IgD-negative memory B cell (primary cell): Measurements from ENCODE around the gene EZH1. TPM values are rescaled to one million over a fixed set of nuclear protein-coding genes. Genes with fewer than 3 reads are reported as not detected.
A peak's percentile ranks its signal among the peaks of the same experiment; 100 is the strongest.
"Not testable (repeated sequence)": the region's sequence is repeated elsewhere in the genome, so short reads cannot be mapped to it uniquely, and the experiment has no call there.

Source experiments
- H3K27ac Mint-ChIP-seq, 3 donors: one replicate each; pipeline ENCODE4 v1.8.0; 2020 to 2022; ENCODE audit warnings: mild to moderate bottlenecking in 3 of 3, mixed read lengths in 3 of 3, moderate library complexity in 1 of 3
- H3K27me3 Mint-ChIP-seq: one replicate; pipeline ENCODE4 v1.8.0; 2021; ENCODE audit warnings: mixed read lengths
- H3K36me3 Mint-ChIP-seq: one replicate; pipeline ENCODE4 v1.8.0; 2020; ENCODE audit warnings: mild to moderate bottlenecking, mixed read lengths
- H3K4me1 Mint-ChIP-seq, 3 donors: one replicate each; pipeline ENCODE4 v1.8.0; 2020 to 2022; ENCODE audit warnings: mixed read lengths in 3 of 3, mild to moderate bottlenecking in 1 of 3
- H3K4me3 Mint-ChIP-seq, 4 donors: one replicate each; pipeline ENCODE4 v1.8.0; 2020 to 2022; ENCODE audit warnings: mild to moderate bottlenecking in 4 of 4, mixed read lengths in 4 of 4, moderate library complexity in 3 of 4
- H3K9me3 Mint-ChIP-seq, 3 donors: one replicate each; pipeline ENCODE4 v1.8.0; 2020 to 2021; ENCODE audit warnings: mixed read lengths in 3 of 3, mild to moderate bottlenecking in 1 of 3
- polyA plus RNA-seq: library from polyadenylated mRNA; unstranded; fragments of 300-500 nt; fragmentation: Illumina TruSeq; gene quantifications from one replicate; pipeline ENCODE4 v1.2.3, GENCODE V29; 2021

EZH1 gene
- polyA plus RNA-seq, 1 donor from 2014 or later = 37.4 TPM

DNA sequence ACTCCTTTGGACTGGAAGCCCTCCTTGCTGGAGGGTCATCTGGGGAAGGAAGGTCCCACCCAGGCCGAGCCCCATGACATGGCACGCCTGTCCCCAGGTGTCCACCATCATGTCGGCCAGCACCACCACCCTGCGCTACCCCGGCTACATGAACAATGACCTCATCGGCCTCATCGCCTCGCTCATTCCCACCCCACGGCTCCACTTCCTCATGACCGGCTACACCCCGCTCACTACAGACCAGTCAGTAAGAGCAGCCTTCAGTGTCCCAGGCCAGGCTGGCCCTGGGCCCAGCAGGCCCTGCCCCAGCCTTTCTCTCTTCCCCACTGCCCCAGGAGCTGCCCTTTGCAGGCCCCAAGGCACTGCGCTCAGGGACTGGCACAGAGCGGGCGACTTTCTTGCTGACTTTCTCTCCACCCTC is 79.2 kb downstream of the EZH1 start:
- Mint-ChIP-seq H3K4me3 (no peak overlapping the region), H3K36me3 (peaks cover 2% of the 10 kb centered on the region), H3K9me3 (no peaks in the 10 kb centered on the region), H3K4me1 (peaks cover under 1 to 6% (median 6%) of the 10 kb centered on the region in 3 donors), H3K27me3 (peaks cover 4% of the 10 kb centered on the region), H3K27ac (no peak overlapping the region)

DNA sequence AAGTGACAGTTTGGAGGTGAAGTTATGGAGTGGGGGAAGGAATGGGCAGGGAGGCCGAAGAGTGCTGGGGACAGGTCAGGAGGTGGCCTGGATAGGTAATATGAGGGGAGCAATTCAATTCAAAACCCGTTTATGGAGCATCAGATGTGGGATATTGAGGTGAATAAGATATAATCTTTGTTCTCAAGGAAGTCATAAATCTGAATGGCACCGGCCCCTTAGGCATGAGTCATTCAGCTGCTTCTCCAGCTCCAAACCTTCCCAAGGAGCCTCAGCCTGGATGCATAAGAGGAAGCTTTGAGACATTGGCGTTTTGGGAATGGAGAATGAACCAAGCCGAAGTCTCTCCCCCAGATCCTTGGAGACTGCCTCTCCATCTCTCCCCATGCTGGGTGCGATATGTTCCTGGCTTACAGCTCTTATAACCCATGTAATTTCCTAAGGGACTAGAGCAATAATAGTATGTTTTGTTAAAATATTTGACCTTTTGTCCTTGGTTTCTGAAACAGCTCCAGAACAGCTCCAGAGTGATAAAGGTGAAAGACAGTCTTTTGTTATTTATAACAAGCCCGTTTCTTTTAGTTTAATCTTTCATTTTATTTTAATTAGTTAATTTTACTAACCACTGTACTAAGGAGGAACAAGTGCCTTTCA is 84.0 kb downstream of the EZH1 start:
- Mint-ChIP-seq H3K4me3 (peak overlapping the region in 2 of 4 donors; percentile 27 to 47), H3K36me3 (no peaks in the 10 kb centered on the region), H3K4me1 (peaks cover 16 to 26% (median 17%) of the 10 kb centered on the region in 3 donors), H3K27ac (no peak overlapping the region), H3K27me3 (peaks cover 13% of the 10 kb centered on the region), H3K9me3 (peaks cover 0 to 4% (median 0%) of the 10 kb centered on the region in 3 donors)

DNA sequence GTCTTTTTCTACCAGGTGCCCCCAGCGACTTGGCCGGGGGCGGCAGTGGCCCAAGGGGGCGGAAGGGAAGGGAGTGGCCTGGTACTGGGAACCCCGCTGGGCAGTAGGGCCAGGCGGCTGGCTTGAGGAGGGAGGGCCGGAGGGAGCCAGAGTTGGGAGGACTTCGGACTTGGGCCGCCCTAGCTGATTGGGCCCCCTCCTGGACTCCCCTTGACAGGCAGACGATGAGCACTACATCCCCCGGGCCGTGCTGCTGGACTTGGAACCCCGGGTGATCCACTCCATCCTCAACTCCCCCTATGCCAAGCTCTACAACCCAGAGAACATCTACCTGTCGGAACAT is 84.9 kb downstream of the EZH1 start:
- H3K4me1 Mint-ChIP-seq = peaks cover 20 to 27% (median 22%) of the 10 kb centered on the region in 3 donors
- peaks cover 18% of the 10 kb centered on the region for H3K27me3 Mint-ChIP-seq
- peak overlapping the region; percentile 9 to 94 (median 59) for H3K4me3 Mint-ChIP-seq
- H3K9me3 Mint-ChIP-seq, H3K36me3 Mint-ChIP-seq, H3K27ac Mint-ChIP-seq: not testable (repeated sequence)

DNA sequence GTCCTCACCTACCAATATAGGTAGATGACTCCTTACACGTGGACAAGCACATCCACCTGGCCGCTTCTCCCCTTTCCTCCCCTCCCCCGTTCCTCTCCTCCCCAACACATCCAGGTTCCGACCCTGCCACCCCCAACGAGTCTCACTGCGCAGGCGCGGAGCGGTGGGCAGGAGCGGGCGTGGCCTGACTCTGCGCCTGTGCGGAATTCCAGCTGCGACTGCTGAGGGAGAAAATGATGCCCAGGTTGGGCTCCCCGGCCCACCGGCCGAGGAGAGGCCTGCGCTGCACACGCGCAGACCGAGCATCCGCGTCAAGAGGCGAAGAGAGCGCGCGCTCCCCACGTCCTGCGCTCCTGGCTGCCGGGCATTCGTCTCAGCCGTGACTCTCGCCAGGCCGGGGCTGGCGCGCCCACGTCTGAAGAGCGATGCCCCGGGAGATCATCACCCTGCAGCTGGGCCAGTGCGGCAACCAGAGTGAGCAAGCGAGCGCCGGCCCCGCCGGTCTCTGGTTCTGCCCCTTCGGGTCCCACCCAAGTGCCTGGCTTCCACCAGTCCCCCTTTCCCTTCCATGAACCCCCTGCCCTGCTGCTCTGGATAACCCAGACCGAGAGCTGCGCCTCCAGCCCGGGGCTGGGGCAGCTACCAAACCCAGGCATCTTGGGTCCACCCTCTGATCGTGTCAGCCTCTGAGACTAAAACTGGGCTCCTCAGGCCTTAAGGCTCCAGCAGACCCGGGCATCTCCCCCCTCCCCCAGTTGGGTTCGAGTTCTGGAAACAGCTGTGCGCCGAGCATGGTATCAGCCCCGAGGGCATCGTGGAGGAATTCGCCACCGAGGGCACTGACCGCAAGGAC is 85.5 kb downstream of the EZH1 start, which contains the start of gene TUBG2:
TUBG2 (plus strand) TSS at position 206 of the 853 bp plus-strand sequence; CDS start at position 426, 220 bp downstream.
- Mint-ChIP-seq H3K27ac (peak within 1 kb of the TSS in 1 of 3 donors; percentile 78), H3K36me3 (no peaks in the 10 kb centered on the region), H3K4me1 (peaks cover 20 to 27% (median 25%) of the 10 kb centered on the region in 3 donors), H3K27me3 (peaks cover 24% of the 10 kb centered on the region), H3K4me3 (peak within 1 kb of the TSS; percentile 83 to 96 (median 92)), H3K9me3 (peaks cover 0 to 4% (median 0%) of the 10 kb centered on the region in 3 donors)

DNA sequence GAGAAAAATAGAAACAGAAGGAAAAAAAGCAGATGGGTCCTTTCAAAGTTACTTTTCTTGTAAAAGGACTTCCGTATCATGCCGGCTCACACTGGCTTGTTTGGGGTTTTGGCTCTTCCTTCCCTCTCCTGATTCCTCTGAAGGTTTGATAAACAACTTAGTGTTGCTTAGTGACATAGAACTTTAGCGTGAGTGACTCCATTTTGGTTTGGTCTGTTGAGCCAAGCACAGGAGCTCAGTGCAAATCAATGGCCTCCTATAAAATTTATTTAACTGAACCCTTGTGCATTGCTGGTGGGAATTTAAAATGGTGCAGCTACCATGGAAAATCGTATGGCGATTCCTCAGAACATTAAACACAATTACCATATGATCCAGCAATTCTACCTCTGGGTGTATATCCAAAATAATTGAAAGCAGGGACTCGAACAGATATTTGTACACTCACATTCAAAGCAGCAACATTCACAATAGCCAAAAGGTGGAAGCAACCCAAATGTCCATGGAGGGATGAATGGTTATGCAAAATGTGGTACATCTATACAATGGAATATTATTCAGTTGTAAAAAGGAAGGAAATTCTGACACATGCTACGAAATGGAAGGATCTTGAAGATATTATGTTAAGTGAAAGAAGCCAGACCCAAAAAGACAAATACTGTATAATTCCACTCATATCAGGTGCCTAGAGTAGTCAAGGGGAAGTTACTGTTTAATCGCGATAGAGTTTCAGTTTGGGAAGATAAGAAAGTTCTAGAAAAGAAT is 86.8 kb downstream of the EZH1 start:
- peak overlapping the region; percentile 72 to 96 (median 87) for H3K4me3 Mint-ChIP-seq
- no peak overlapping the region for H3K27ac Mint-ChIP-seq
- H3K36me3 Mint-ChIP-seq = no peaks in the 10 kb centered on the region
- peaks cover 34% of the 10 kb centered on the region for H3K27me3 Mint-ChIP-seq
- H3K4me1 Mint-ChIP-seq = peaks cover 20 to 33% (median 25%) of the 10 kb centered on the region in 3 donors
- peaks cover 0 to 4% (median 0%) of the 10 kb centered on the region in 3 donors for H3K9me3 Mint-ChIP-seq

DNA sequence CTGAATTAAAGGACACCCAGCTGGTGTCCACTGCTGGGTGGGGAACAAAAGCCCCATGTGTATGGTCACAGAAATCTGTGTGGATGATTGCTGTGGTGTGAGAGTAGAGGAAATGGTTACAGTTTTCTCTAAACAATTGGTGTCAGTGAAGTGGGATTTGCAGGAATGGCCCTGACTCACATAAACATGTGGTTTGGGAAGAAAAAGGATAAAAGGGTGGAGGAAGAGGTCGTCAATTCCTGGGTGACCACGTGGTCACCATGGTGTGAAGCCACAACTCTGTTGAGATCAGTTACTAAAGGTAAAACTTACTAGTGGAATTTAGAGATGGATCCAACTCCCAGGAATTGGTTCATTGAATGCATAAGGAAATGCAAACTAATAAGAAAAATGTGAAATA is 89.3 kb downstream of the EZH1 start:
- no peak overlapping the region for H3K27ac Mint-ChIP-seq
- peaks cover 37% of the 10 kb centered on the region for H3K27me3 Mint-ChIP-seq
- peaks cover 20 to 30% (median 23%) of the 10 kb centered on the region in 3 donors for H3K4me1 Mint-ChIP-seq
- no peaks in the 10 kb centered on the region for H3K36me3 Mint-ChIP-seq
- H3K9me3 Mint-ChIP-seq = peaks cover 0 to 4% (median 0%) of the 10 kb centered on the region in 3 donors
- H3K4me3 Mint-ChIP-seq = peak overlapping the region in 2 of 4 donors; percentile 47 to 55

DNA sequence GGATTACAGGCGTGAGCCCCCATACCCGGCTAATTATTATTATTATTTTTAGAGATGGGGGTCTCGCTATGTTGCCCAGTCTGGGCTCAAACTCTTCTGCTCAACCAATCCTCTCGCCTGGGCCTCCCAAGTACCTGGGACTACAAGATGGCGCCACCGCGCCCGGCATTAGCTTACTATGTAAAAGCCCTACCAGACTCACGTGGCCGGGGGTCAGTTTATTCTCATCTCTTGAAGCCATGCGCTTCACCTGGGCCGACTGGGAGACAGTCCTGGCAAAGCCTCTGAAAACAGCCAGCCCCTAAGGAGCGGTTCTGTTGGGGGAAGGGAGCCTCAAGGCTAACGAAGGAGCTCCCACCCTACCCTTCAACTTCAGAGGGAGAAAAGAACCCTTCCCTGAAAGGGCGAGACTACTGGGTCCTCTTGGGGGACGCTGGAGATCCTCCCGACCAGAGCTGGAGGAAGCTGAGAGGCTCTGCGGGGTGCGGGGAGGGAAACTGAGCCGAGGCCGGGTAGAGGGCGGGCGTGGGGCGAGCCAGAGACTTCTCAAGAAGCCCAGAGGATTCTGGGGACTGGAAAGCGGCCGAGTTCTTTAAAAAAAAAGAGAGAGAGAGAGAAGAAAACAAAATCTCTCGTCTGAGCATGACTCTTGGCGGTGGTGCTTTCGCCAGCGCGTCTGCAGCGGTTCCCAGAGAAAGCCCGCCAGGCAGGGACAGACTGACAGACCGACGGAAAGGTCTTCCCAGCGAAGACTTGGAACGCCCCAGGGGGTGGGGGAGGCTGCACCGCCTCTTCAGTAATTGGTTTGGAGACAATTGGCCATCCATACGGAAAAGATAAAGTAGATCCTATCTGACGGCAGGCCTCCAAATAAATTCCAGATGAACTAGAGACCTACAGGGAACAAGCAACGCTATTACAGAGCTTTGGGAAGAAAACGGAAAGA is 91.4 kb downstream of the EZH1 start:
- Mint-ChIP-seq H3K4me1 (peaks cover 14 to 21% (median 18%) of the 10 kb centered on the region in 3 donors), H3K27ac (no peak overlapping the region), H3K4me3 (peak overlapping the region in 1 of 4 donors; percentile 37), H3K27me3 (peaks cover 34% of the 10 kb centered on the region), H3K9me3 (peaks cover 0 to 4% (median 0%) of the 10 kb centered on the region in 3 donors), H3K36me3 (no peaks in the 10 kb centered on the region)

DNA sequence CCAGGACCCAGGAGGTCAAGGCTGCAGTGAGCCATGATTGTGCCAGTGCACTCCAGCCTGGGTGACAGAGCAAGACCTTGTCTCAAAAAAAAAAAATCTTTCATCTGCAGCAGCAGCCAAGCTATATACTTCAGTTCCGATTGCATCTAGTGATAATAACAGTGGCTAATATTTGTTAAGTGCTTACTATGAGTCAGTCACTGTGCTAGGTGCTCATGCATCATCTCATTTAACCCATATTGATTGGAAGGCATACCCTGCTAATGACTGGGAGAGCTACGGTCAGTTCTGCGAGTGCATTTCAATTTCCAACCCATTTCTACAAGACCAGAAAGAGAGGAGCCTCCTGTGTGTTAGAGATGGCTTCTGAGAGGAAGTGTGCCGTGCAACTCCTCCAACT is 93.4 kb downstream of the EZH1 start:
- no peaks in the 10 kb centered on the region for H3K36me3 Mint-ChIP-seq
- no peaks in the 10 kb centered on the region for H3K9me3 Mint-ChIP-seq
- H3K4me1 Mint-ChIP-seq = peaks cover 11 to 17% (median 14%) of the 10 kb centered on the region in 3 donors
- H3K27me3 Mint-ChIP-seq = peaks cover 36% of the 10 kb centered on the region
- no peak overlapping the region for H3K4me3 Mint-ChIP-seq
- no peak overlapping the region for H3K27ac Mint-ChIP-seq

Other genes with a start within 250 kb of the EZH1 start
- 14.4 TPM for gene NAGLU, start 208.8 kb downstream of the EZH1 start, polyA plus RNA-seq
- 0.39 TPM for gene HSD17B1, start 192.1 kb downstream of the EZH1 start, polyA plus RNA-seq
- 64.9 TPM for gene COASY, start 182.9 kb downstream of the EZH1 start, polyA plus RNA-seq
- gene MLX, start 177.9 kb downstream of the EZH1 start, polyA plus RNA-seq = 44.8 TPM
- gene PSMC3IP, start 167.3 kb downstream of the EZH1 start, polyA plus RNA-seq = 2.9 TPM
- gene RETREG3, start 135.7 kb downstream of the EZH1 start, polyA plus RNA-seq = 105 TPM
- 11.8 TPM for gene TUBG1, start 135.4 kb downstream of the EZH1 start, polyA plus RNA-seq
- gene TUBG2, start 85.8 kb downstream of the EZH1 start, polyA plus RNA-seq = 2.5 TPM
- gene PLEKHH3, start 68.0 kb downstream of the EZH1 start, polyA plus RNA-seq = 1.1 TPM
- 2.1 TPM for gene CCR10, start 63.2 kb downstream of the EZH1 start, polyA plus RNA-seq
- gene CNTNAP1, start 62.5 kb downstream of the EZH1 start, polyA plus RNA-seq = 1.1 TPM
- gene RAMP2, start 16.2 kb upstream of the EZH1 start, polyA plus RNA-seq = not detected
- gene VPS25, start 28.4 kb upstream of the EZH1 start, polyA plus RNA-seq = 45.6 TPM
- gene WNK4, start 35.6 kb upstream of the EZH1 start, polyA plus RNA-seq = not detected
- gene COA3, start 53.7 kb upstream of the EZH1 start, polyA plus RNA-seq = 117 TPM
- 0.41 TPM for gene CNTD1, start 53.8 kb upstream of the EZH1 start, polyA plus RNA-seq
- 136 TPM for gene BECN1, start 79.2 kb upstream of the EZH1 start, polyA plus RNA-seq
- 116 TPM for gene PSME3, start 88.4 kb upstream of the EZH1 start, polyA plus RNA-seq
- gene AOC2, start 99.5 kb upstream of the EZH1 start, polyA plus RNA-seq = not detected
- gene AOC3, start 106.2 kb upstream of the EZH1 start, polyA plus RNA-seq = not detected
- gene G6PC1, start 155.8 kb upstream of the EZH1 start, polyA plus RNA-seq = not detected
- gene AARSD1, start 219.4 kb upstream of the EZH1 start, polyA plus RNA-seq = 48.9 TPM
- gene PTGES3L, start 235.0 kb upstream of the EZH1 start, polyA plus RNA-seq = 1.4 TPM
- gene RUNDC1, start 235.5 kb upstream of the EZH1 start, polyA plus RNA-seq = 24.0 TPM